Activated CD8-positive, alpha-beta memory T cell treated with anti-CD3 and anti-CD28 coated beads, Interleukin-2, amount 10 ng/mL, durations not matched to agents 7 days and 5 days (primary cell): ENCODE results near the gene PTPN14. TPM values are rescaled to one million over a fixed set of nuclear protein-coding genes. Genes with fewer than 3 reads are reported as not detected.
"Not testable (repeated sequence)": the region's sequence is repeated elsewhere in the genome, so short reads cannot be mapped to it uniquely, and the experiment has no call there.

Experiments
- ATAC-seq: fragments of 150-1000 bp; cut with Tn5 transposase; one replicate; pipeline ENCODE4 v1.10.0; 2021; ENCODE audit warnings: moderate library complexity
- CTCF ChIA-PET: fragments of 350-600 bp; sonication (Branson Sonifier 250); formaldehyde crosslinking; loops from one replicate; lab custom pipeline; 2021; ENCODE audit warnings: antibody characterized with exemption; lab: Charles Lee
- DNase-seq: peaks from one replicate; pipeline ENCODE4 v3.0.0-alpha.2; 2020
- H3K27ac Mint-ChIP-seq: one replicate; pipeline ENCODE4 v1.8.0; 2021; ENCODE audit warnings: mild to moderate bottlenecking, mixed read lengths
- H3K27me3 Mint-ChIP-seq: one replicate; pipeline ENCODE4 v1.8.0; 2021; ENCODE audit warnings: mixed read lengths
- H3K36me3 Mint-ChIP-seq: one replicate; pipeline ENCODE4 v1.8.0; 2021; ENCODE audit warnings: mild to moderate bottlenecking, mixed read lengths
- H3K4me1 Mint-ChIP-seq: one replicate; pipeline ENCODE4 v1.8.0; 2021; ENCODE audit warnings: mixed read lengths
- H3K4me3 Mint-ChIP-seq: one replicate; pipeline ENCODE4 v1.8.0; 2021; ENCODE audit warnings: mild to moderate bottlenecking, moderate library complexity, mixed read lengths
- H3K9me3 Mint-ChIP-seq: one replicate; pipeline ENCODE4 v1.8.0; 2022; ENCODE audit warnings: low read depth, mixed read lengths
- total RNA-seq, 2 experiments: library from RNA; stranded (reverse); gene quantifications; one replicate each; pipeline ENCODE4 v1.2.3, GENCODE V29; 2021

The PTPN14 gene
- total RNA-seq, 2 experiments from 2014 or later: 0.32 to 1.1 TPM

DNA sequence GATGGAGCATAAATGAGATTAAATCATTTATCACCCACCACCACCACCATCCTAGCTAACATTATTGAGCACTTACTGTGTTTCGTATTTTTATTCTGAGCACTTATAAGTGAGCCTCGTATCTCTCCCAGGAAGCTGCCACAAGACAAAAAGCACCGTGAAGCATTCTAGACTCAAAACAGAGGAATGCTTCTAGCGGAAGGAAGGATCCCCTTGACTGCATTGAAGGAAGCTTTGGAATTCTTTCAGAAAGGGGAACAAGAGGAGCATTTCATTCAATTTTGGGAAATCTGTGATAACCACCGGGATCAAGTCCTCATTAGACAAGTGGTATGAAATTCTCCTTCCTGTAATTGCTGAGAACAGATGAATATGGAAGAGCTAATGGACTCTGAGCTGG lies 66.3 kb downstream of the PTPN14 start:
- no peak overlapping the region for H3K4me3 Mint-ChIP-seq
- H3K27ac Mint-ChIP-seq: no peak overlapping the region
- CTCF ChIA-PET: no interaction called here
- H3K9me3 Mint-ChIP-seq: no peaks in the 10 kb centered on the region
- H3K4me1 Mint-ChIP-seq: no peaks in the 10 kb centered on the region
- H3K36me3 Mint-ChIP-seq: no peaks in the 10 kb centered on the region
- ATAC-seq (no peak), DNase-seq (no peak)
- peaks cover 22% of the 10 kb centered on the region for H3K27me3 Mint-ChIP-seq

DNA sequence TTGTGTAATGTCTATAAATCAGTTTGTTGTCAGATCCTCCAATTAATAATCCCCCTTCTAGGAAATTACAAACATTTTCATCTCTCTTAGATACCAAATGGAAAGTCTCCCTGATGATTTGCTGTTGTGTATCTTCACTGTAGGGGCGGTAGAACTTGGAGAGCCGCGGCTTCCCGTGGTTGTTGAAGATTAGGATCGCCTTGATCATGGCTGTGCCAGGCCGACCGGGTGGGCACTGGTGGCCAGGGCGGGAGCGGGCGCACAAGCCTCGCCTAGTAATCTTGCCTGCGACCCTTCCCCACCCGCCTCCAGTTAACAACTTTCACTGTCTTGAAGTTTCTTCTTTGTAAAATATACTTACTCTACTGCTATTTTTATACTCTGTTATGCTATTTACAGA lies 68.2 kb downstream of the PTPN14 start:
- H3K4me3 Mint-ChIP-seq, H3K4me1 Mint-ChIP-seq, H3K27ac Mint-ChIP-seq, DNase-seq, H3K9me3 Mint-ChIP-seq, H3K36me3 Mint-ChIP-seq, ATAC-seq, CTCF ChIA-PET: not testable (repeated sequence)
- peaks cover 20% of the 10 kb centered on the region for H3K27me3 Mint-ChIP-seq

- H3K9me3 Mint-ChIP-seq, CTCF ChIA-PET, H3K27ac Mint-ChIP-seq, H3K36me3 Mint-ChIP-seq, H3K4me1 Mint-ChIP-seq, H3K4me3 Mint-ChIP-seq, ATAC-seq, DNase-seq: not testable (repeated sequence)
- H3K27me3 Mint-ChIP-seq: peaks cover 22% of the 10 kb centered on the region
Observed at GRCh38 chr1:214481983-214482634, 69.3 kb downstream of the PTPN14 start.

- CTCF ChIA-PET: no interaction called here
- Mint-ChIP-seq H3K36me3 (no peaks in the 10 kb centered on the region), H3K27ac (no peak overlapping the region), H3K27me3 (peaks cover 34% of the 10 kb centered on the region), H3K4me1 (no peaks in the 10 kb centered on the region), H3K9me3 (no peaks in the 10 kb centered on the region), H3K4me3 (no peak overlapping the region)
- DNase-seq (no peak), ATAC-seq (no peak)
Observed at GRCh38 chr1:214476986-214477870, 74.2 kb downstream of the PTPN14 start.

DNA sequence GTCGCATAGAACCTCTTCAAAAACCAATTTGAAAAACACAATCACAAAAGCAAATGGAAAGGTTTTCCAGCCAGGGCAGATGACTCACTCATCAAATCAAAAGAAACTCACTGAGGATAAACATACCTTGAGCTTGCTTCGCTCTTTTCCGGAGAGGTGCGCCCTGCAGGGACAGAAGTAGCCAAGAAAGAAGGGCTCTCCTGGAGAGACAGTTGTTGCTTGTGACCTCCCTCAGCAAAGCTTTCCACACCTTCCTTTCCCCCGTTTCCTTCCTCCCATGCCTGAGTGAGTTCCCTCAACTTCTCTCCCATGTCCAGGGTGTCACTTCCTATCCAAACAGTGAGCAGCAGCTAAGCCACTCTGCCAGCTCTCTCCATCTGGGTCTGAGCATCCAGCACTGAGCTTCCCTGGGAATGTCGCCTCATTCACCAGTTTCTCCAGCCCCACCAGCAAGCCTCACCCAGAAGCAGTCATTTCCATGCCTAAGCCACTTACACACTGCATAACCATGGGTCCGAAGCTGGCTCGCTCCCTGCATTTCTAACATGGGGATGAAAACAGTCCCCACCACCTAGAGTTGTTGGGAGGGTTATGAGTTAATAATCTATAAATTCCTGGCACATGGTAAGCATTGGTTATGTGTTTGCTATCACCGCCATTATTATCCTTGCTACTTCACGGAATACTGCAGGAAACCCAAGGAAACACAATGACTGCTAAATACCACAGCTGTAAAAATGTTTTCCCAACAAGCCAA lies 75.0 kb downstream of the PTPN14 start:
- Mint-ChIP-seq H3K36me3 (no peaks in the 10 kb centered on the region), H3K9me3 (no peaks in the 10 kb centered on the region), H3K27me3 (peaks cover 37% of the 10 kb centered on the region), H3K27ac (no peak overlapping the region), H3K4me3 (no peak overlapping the region), H3K4me1 (no peaks in the 10 kb centered on the region)
- CTCF ChIA-PET: no interaction called here
- ATAC-seq (no peak), DNase-seq (no peak)

DNA sequence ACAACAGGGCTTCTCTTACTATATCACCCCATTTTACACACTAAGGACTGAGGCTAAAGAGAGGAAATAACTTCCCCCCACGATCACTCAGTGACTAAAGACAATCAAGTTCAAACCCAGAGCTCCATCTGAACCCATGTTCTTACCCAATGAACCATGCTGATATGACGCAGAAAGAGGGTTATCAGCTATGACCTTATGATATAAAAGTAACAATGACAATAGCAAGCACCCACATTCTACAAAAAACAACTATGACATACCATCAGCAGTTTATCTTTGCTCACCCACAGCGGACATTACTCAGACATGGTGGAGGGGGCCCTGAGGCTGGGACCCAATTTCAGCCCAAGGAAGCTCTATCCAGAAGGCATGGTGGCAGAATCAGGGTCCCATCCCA lies 75.7 kb downstream of the PTPN14 start:
- Mint-ChIP-seq H3K9me3 (no peaks in the 10 kb centered on the region), H3K36me3 (no peaks in the 10 kb centered on the region), H3K27me3 (peaks cover 36% of the 10 kb centered on the region), H3K27ac (no peak overlapping the region), H3K4me1 (no peaks in the 10 kb centered on the region), H3K4me3 (no peak overlapping the region)
- ATAC-seq (no peak), DNase-seq (no peak)
- CTCF ChIA-PET: no interaction called here

DNA sequence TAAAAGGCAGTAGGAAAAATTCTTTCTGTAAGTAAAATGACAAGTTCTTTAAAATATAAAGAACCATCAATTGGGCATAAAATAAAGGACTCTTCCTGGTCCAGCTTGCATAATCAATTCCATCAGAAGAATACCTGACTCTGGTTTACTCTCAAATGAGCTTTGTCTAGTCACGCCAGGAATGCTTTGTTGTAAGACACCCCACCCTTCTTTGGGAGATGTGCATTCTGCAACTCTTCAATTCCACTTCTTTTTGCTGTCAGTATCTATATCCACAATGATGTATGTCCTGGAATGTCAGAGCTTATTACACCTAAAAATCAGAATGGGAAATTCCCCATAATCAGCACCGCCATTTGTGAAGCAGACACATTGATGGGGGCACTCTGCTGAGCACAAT lies 76.1 kb downstream of the PTPN14 start:
- no peak overlapping the region for H3K27ac Mint-ChIP-seq
- no peaks in the 10 kb centered on the region for H3K36me3 Mint-ChIP-seq
- H3K27me3 Mint-ChIP-seq: peaks cover 35% of the 10 kb centered on the region
- CTCF ChIA-PET: no interaction called here
- H3K4me1 Mint-ChIP-seq: no peaks in the 10 kb centered on the region
- H3K4me3 Mint-ChIP-seq: no peak overlapping the region
- DNase-seq (no peak), ATAC-seq (no peak)
- no peaks in the 10 kb centered on the region for H3K9me3 Mint-ChIP-seq

GRCh38 chr1:214474467-214474866 lies 76.9 kb downstream of the PTPN14 start:
- H3K36me3 Mint-ChIP-seq: no peaks in the 10 kb centered on the region
- no peaks in the 10 kb centered on the region for H3K9me3 Mint-ChIP-seq
- peaks cover 35% of the 10 kb centered on the region for H3K27me3 Mint-ChIP-seq
- H3K4me1 Mint-ChIP-seq: no peaks in the 10 kb centered on the region
- CTCF ChIA-PET: no interaction called here
- H3K27ac Mint-ChIP-seq: no peak overlapping the region
- DNase-seq (no peak), ATAC-seq (no peak)
- H3K4me3 Mint-ChIP-seq: no peak overlapping the region

DNA sequence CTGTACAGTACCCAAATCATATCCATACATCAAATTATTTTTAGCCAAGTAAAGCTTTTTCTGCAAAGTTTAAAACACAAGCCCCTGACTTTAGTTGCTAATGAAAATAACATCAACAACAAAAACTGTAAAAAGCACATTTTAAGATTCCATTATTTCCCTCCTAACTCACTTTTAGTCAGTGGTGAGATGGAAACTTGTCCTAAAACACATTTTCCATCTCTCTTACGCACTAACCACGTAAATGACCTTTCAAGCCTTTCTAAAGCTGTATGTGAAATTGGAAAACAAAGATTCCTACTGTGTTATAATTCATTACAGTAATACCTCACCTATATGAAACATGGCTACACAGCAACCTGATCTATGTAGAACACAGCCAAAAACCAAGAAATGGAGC lies 77.5 kb downstream of the PTPN14 start:
- no peak overlapping the region for H3K27ac Mint-ChIP-seq
- ATAC-seq: no peak
- peaks cover 40% of the 10 kb centered on the region for H3K27me3 Mint-ChIP-seq
- no peaks in the 10 kb centered on the region for H3K4me1 Mint-ChIP-seq
- CTCF ChIA-PET: interaction anchor here (1.4 kb wide), 1 partner anchor 140 kb away, joined by 5 read pairs; no protein-coding TSS in a partner anchor
- no peak for DNase-seq
- H3K9me3 Mint-ChIP-seq: no peaks in the 10 kb centered on the region
- no peak overlapping the region for H3K4me3 Mint-ChIP-seq
- no peaks in the 10 kb centered on the region for H3K36me3 Mint-ChIP-seq

- Mint-ChIP-seq H3K27me3 (peaks cover 42% of the 10 kb centered on the region), H3K4me1 (no peaks in the 10 kb centered on the region), H3K27ac (no peak overlapping the region), H3K36me3 (no peaks in the 10 kb centered on the region), H3K9me3 (no peaks in the 10 kb centered on the region), H3K4me3 (no peak overlapping the region)
- DNase-seq: no peak
- no peak for ATAC-seq
- CTCF ChIA-PET: interaction anchor here (1.4 kb wide), 1 partner anchor 140 kb away, joined by 5 read pairs; no protein-coding TSS in a partner anchor
Observed at GRCh38 chr1:214473387-214473786, 78.0 kb downstream of the PTPN14 start.

DNA sequence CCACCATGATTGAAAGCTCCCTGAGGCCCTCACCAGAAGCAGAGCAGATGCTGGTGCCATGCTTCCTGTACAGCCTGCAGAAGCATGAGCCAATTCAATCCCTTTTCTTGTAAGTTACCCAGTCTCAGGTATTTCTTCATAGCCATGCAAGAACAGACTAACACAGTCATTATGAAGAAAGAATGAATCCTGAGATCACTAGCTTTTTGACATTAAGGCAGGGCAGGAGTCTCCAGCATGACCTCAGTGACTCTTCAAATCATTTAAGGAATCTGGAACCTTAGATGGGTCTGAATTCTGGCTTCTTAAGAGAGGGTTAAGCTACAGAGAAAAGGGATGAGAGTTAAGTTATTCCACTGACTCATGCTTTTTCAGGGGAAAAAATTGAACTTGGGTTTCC lies 79.0 kb downstream of the PTPN14 start:
- ATAC-seq (no peak), DNase-seq (no peak)
- peaks cover 40% of the 10 kb centered on the region for H3K27me3 Mint-ChIP-seq
- no peaks in the 10 kb centered on the region for H3K36me3 Mint-ChIP-seq
- H3K27ac Mint-ChIP-seq: no peak overlapping the region
- H3K9me3 Mint-ChIP-seq: no peaks in the 10 kb centered on the region
- no peaks in the 10 kb centered on the region for H3K4me1 Mint-ChIP-seq
- H3K4me3 Mint-ChIP-seq: no peak overlapping the region
- CTCF ChIA-PET: interaction anchor here (1.4 kb wide), 1 partner anchor 139 kb away, joined by 5 read pairs; no protein-coding TSS in a partner anchor

- no peak for DNase-seq
- Mint-ChIP-seq H3K4me3 (no peak overlapping the region), H3K36me3 (no peaks in the 10 kb centered on the region), H3K27me3 (peaks cover 42% of the 10 kb centered on the region), H3K27ac (no peak overlapping the region), H3K4me1 (no peaks in the 10 kb centered on the region), H3K9me3 (no peaks in the 10 kb centered on the region)
- ATAC-seq: no peak
- CTCF ChIA-PET: no interaction called here
Observed at GRCh38 chr1:214471458-214471857, 79.9 kb downstream of the PTPN14 start.

- peaks cover 36% of the 10 kb centered on the region for H3K27me3 Mint-ChIP-seq
- ATAC-seq (no peak), DNase-seq (no peak)
- no peaks in the 10 kb centered on the region for H3K36me3 Mint-ChIP-seq
- H3K9me3 Mint-ChIP-seq: no peaks in the 10 kb centered on the region
- no peak overlapping the region for H3K27ac Mint-ChIP-seq
- no peak overlapping the region for H3K4me3 Mint-ChIP-seq
- no peaks in the 10 kb centered on the region for H3K4me1 Mint-ChIP-seq
- CTCF ChIA-PET: interaction anchor here (0.7 to 2.0 kb wide), 2 partner anchors 137 to 671 kb away, joined by 3 to 5 read pairs; no protein-coding TSS in a partner anchor
Observed at GRCh38 chr1:214470132-214470531, 81.3 kb downstream of the PTPN14 start.
